ENCODE measurements around the gene AHI1. TPM values are rescaled to one million over a fixed set of nuclear protein-coding genes. Genes with fewer than 3 reads are reported as not detected.
A peak's percentile ranks its signal among the peaks of the same experiment; 100 is the strongest.

Gene AHI1
- total and polyA plus RNA-seq, 2 of the 13 experiments (the other 11 are each of a cell fraction or from before 2014, with no cell fraction given): 7.2 to 18.6 TPM

- no peak for TF ChIP-seq HMGXB4 (CRISPR knock-in tag; IDR thresholded peaks at IDR 0.05; ENCODE audit: borderline replicate concordance in 1 of 2, low read depth in 1 of 2)
- no peak for TF ChIP-seq SYNCRIP (IDR thresholded peaks at IDR 0.05; ENCODE audit: insufficient read depth, low read depth, low read length)
- no peak for TF ChIP-seq ZMYM3 (CRISPR knock-in tag; IDR thresholded peaks at IDR 0.05)
- peak; percentile 69; the same call in 1 of the 2 replicates for TF ChIP-seq BHLHE40 (IDR thresholded peaks at IDR 0.05; ENCODE audit: low read length)
- TF ChIP-seq ZBTB25 (CRISPR knock-in tag; IDR thresholded peaks at IDR 0.05): no peak; the same call in 1 of the 2 replicates
- no peak for TF ChIP-seq SALL2 (CRISPR knock-in tag; IDR thresholded peaks at IDR 0.05)
- no peak for TF ChIP-seq RXRA (CRISPR knock-in tag; IDR thresholded peaks at IDR 0.05)
- TF ChIP-seq TBL1XR1 (IDR thresholded peaks at IDR 0.05; ENCODE audit: borderline replicate concordance, low read length, partially characterized antibody): no peak
- TF ChIP-seq PPARG (CRISPR knock-in tag; conservative IDR thresholded peaks at IDR 0.05): no peak
- no peak for TF ChIP-seq ZNF709 (CRISPR knock-in tag; IDR thresholded peaks at IDR 0.05)
- TF ChIP-seq ZNF143 (CRISPR knock-in tag; IDR thresholded peaks at IDR 0.05): no peak
- no peak for TF ChIP-seq RAD51 (IDR thresholded peaks at IDR 0.05; ENCODE audit: borderline replicate concordance)
- TF ChIP-seq SMYD3 (CRISPR knock-in tag; IDR thresholded peaks at IDR 0.05): no peak
- no peak for TF ChIP-seq BCLAF1 (IDR thresholded peaks at IDR 0.05)
- 0 out of 2 replicates have a peak, but pooled peaks have one; percentile 4 for TF ChIP-seq SRY (CRISPR knock-in tag; IDR thresholded peaks at IDR 0.05)
- TF ChIP-seq REXO4 (CRISPR knock-in tag; IDR thresholded peaks at IDR 0.05; ENCODE audit: borderline replicate concordance): no peak
- TF ChIP-seq ZFP62 (CRISPR knock-in tag; IDR thresholded peaks at IDR 0.05): no peak
- peak; percentile 56; the same call in 1 of the 2 replicates for TF ChIP-seq NFIC (IDR thresholded peaks at IDR 0.05; ENCODE audit: low read length)
- TF ChIP-seq CEBPB (IDR thresholded peaks at IDR 0.05; ENCODE audit: borderline replicate concordance, low read depth, low read length): peak; percentile 81
- TF ChIP-seq RBM22 (optimal IDR thresholded peaks at IDR 0.05; ENCODE audit: low read length): no peak
- TF ChIP-seq FOXP1 (IDR thresholded peaks at IDR 0.05): no peak
- TF ChIP-seq FOXP1 (CRISPR knock-in tag; IDR thresholded peaks at IDR 0.05): 0 out of 2 replicates have a peak, but pooled peaks have one; percentile 3
- no peak for TF ChIP-seq TRIM22 (IDR thresholded peaks at IDR 0.05)
- peak; percentile 39; the same call in 1 of the 2 replicates for TF ChIP-seq BRD4 (CRISPR knock-in tag; IDR thresholded peaks at IDR 0.05)
- no peak for TF ChIP-seq ZNF792 (CRISPR knock-in tag; IDR thresholded peaks at IDR 0.05)
- peak; percentile 73 for TF ChIP-seq POLR2AphosphoS5 (IDR thresholded peaks at IDR 0.05; ENCODE audit: low read depth, low read length)
- TF ChIP-seq ZNF776 (CRISPR knock-in tag; IDR thresholded peaks at IDR 0.05): no peak
Observed at GRCh38 chr6:135498185-135498841, 773 bp upstream of the AHI1 start (continued).
